GM18870 (cell line): ENCODE results near the gene LSM3.
A peak's percentile ranks its signal among the peaks of the same experiment; 100 is the strongest.

Experiments
- ATAC-seq: cut with Tn5 transposase; IDR thresholded peaks from one replicate; pipeline ENCODE4 v1.9.1; 2021; ENCODE audit warnings: moderate library complexity; ENCODE audit not compliant: unreplicated experiment

The LSM3 gene

DNA sequence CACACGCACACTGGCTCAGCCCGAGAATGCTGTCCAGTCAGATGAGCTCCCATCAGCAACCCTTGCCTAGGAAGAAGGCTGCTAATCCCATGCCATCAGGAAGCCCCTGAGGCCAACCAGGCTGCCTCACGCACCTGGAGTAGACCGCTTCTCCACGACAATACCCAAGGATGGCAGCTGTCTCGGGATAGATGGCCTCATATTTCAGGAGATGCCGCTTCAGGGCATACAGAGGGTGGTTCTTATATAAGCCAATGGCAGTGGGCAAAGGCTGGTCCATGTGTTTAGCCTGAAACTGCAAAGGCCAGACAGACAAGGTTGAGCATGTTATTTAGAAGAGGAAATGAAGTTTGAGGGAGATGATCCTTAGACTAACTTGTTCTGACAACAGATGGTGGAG lies 22.4 kb upstream of the LSM3 start:
- no peak for ATAC-seq

DNA sequence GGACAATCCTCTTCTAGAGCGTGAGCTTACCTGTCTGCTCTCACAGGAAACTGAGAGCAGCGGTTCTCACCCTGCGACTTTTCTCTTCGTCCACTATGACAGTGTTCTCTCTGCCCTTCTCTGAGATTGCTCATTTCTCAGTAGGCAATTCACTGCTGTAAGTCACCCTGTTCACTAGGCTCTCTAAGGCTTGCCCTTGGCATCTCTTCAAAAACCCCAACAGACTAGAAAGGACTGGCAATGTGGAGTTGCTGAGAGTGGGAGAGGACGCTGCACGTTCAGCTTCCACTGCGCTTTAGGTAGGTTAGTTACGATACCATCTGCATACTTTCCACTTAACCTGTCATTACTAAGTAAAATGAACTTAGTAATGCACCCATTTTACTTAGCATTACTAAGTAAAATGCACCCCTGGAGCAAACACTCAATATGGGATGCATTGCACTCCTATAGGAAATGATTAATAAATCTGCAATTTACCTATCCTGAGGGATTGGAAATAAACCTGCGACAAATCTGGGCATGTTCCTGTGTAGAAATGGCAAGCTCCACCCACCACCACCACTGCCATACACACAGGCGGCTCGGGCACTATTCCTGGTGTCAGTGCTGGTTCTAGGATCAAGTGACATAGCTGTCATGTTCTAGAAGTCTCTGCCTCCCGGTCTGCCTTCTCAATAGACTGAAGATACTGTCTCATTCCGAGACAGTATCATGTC lies 21.6 kb upstream of the LSM3 start:
- no peak for ATAC-seq

DNA sequence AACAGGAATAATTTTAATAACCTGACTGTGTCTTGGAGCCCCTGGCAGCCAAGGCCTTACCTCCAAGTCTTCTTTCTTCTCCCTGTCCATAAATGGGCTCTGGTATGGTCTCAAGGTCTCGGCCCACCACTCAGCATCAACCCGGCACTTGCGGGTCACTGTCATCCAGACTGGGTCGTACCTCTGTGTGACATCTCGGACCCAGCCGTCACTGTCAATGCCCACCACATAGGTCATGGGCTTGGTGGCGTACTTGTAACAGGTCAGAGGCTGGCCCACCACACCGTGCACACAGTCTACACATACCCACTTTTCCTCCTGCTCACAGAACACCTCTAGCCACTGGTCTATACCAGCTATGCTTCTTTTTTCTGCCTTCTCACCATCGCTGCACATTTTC lies 20.7 kb upstream of the LSM3 start:
- no peak for ATAC-seq

DNA sequence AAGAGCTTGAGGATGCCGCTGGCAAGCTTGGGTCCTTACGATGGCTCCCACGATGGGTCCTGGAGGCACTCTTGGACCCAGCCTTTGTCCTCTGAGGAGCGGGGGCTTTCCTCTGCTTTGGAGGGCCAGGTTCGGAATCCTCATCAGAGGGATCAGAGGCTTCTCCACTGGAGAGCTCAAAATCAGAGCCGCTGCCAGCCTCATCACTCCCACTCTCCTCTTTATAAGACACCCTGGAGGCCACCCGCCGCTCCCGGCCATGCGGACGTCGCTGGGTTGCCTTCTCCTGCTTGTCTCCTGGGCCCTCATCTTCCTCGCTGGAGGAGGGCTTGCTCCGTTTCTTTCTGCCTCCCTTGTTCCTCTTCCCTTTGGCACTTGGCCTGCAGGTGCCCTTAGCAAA lies 20.2 kb upstream of the LSM3 start:
- no peak for ATAC-seq

DNA sequence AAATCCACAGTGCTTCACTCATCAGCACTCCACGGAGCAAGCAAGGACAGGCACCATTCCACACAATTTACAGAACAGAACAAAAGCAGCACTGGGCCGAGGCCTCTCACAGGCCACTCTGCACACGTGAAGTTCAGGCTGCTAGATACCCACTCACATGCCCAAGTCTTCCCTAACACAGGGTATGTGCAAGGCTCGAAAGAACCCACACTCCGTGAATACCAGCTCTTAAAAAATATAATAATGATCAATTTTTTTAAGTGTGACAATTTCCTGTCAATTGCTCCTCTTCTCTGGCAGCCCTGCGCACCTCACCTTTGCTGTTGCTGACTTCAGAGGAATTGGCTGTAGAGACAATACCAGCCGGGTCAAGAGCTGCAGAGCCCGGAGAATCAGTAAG lies 19.2 kb upstream of the LSM3 start:
- no peak for ATAC-seq

DNA sequence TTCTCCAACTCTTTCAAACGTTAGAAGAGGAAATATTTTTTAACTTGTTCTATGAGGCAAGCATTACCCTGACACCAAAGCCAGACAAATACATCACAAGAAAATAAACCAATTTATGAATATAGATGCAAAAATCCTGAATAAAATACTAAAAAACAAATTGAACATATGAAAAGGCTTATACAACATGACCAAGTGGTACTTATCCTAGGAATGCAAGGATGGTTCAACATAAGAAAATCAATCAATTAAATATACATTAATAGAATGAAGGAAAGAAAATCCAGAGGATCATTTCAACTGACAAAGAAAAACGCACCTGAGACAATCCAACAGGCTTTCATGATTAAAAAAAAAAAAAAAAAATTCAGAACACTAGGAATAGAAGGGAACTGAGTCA lies 17.3 kb upstream of the LSM3 start:
- ATAC-seq: no peak

DNA sequence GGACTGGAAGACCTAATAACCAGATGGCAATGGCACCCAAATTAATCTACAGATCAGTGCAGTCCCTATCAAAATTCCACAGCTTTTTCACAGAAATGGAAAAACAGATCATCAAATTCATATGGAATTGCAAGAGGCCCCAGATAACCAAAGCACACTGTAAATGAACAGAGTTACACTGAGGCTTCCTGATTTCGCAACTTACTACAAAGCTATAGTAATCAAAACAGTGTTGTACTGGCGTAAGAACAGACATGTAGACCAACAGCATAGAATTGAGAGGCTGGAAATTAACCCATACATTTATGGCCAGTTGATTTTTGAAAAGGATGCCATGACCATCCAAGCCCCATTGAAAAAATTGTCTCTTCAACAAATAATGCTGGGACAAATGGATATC lies 16.4 kb upstream of the LSM3 start:
- no peak for ATAC-seq

DNA sequence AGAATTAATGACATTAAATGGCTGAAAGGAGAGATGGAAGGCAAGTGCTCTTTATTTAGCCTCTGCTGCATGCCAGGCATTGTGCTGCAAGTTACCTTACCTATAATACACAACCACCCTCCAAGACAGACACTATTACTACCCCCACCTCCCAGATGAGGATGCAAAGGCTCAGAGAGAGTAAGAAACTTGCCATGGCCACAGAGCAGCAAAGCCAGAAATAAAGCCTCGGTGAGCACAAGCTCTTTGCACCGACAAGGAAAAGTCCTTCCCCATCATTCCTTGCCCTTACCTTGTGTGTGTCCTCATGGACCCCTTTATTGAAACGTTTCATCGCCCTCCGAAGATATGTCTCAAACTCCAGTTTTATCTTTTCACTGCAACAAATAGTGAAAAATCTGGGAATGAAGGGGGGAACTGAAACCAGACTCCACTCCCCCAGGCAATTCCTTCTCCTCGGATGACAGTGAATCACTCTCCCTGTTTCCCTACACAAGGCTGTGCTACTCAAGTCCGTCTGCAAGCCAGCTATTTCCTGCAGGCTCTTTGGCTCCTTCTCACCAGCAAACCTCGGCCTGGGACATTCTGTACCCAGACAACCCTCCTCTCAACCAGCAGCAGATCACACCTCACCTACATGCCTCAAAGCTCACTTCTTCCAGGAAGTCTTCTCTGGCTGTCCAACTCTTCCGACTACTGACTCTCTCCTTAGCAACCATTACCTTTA lies 11.6 kb upstream of the LSM3 start:
- no peak for ATAC-seq

DNA sequence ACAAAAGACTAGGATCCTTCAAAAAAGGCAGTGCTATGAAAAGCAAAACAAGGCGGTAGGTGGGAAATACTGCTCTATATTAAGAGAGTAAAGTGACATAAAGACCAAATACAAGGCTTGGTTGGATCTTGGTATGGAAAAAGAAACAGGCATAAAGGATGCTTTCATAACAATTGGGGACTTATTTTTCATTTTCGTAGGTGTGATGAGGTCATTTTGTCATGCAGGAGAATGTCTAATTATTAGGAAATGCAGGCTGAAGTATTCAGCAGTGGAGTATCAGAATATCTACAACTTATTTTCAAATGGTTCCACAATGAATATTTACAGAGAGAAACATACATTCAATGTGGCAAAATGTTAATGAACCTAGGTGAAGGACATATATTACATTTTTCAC lies 9.2 kb upstream of the LSM3 start:
- ATAC-seq: no peak

DNA sequence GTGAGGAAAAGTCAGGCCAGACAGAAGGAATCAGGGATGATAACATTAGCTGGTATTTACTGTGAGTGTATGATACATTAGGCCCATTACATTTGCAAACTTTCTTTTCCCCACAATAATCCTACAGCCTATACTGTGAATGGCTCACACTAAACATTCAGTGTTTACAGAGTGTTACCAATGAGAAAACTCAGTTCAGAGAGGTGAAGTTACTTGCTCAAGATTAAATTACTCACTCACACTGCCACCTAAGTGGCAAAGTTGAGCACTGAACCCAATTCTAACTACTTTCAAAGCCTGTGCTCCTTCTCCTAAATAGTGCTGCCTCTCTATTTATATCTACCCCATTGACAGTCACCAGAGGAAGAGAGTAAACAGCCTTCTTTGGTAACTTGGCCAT lies 8.7 kb upstream of the LSM3 start:
- ATAC-seq: no peak

DNA sequence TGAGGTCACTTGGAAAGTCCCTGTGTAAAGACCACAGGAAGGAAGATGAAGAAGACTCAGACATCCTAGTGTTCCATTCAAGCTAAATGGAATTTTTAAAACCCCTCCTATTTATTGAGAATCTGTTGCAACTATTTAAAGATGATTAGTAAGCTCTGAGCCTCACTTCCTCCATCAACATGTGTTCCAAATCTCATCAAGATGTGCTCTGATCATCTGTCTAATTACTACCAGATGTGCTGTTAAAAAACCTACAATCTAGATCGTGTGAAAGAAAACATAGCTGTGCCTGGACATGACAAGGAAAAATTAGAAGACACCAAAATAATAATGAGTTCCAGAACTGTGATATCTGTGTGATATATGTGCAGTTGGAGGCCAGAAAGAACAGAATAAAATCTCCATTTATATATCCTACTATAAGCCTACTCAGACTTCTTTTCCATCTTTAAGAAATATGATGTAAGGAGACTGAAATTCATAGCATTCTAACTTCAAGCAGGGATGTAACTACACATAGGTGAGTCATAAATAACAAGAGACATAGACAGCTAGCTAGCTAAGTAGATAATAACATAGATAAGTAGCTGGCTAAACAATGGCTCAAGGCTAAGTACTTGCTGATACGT lies 8.0 kb upstream of the LSM3 start:
- ATAC-seq: no peak

DNA sequence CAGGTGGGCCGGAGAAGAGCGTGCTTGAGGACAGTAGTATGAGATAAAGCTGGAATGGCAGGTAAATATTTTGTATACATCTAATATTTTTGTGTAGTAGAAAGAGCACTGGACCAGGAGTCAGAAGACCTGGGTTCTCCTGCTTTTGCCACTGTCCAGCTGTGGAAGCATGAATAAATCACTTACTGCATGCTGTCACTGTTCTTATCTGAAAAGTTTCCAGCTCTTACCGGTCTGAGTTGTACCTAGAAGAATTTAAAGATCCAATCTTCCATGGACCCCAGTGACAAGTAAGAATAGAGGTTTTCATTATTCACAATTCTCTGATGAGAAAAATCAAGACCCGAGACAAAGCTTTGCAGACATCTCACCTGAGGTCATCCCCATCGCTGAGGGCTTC lies 6.1 kb upstream of the LSM3 start:
- no peak for ATAC-seq

DNA sequence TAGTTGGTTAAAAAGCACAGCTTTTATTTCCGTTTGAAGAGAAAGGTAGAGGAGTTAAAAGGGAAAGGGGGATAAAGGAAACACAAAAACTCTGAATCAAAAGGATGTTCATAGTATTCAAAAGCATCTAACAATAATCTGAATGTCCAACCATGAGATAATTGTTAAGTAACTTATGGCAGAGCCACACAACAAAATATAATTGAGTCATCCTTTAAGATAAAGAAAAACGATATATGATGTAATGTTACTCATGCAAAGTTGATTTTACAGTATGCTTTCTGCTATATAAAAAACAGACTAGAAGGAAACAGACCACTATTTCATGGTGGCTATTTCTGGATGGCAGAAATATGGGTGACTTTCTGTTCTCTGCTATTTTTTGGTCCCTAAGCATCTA lies 4.1 kb upstream of the LSM3 start:
- no peak for ATAC-seq

DNA sequence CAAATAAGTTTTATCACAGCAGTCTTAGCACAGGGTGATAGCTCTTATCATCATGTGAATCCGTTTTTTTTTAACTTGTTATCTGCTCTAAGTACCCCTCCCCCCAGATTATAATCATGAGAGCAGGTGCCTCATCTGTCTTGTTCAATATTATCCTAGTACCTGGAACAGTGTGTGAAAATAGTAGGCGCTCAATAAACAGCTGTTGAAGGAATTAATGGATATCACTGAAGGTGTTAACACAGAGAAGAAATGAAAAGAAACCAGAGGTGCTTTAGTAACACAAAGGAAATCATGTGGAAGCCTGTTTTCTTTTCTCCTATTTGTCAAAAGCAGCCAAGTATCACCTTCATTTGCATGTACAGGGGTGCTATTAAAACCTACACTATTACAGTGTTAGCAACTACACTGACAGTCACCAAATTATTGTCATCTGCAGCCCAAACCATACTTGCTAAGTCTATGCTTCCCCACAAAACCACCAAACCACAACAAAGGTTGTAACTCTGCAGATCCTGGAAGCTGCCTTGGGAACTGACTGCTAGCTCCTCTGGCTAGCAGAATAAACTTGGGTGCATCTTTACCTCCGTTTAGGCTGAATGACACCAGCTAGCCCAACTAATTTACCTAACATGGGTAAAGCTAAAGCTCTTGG lies 3.1 kb upstream of the LSM3 start:
- no peak for ATAC-seq

DNA sequence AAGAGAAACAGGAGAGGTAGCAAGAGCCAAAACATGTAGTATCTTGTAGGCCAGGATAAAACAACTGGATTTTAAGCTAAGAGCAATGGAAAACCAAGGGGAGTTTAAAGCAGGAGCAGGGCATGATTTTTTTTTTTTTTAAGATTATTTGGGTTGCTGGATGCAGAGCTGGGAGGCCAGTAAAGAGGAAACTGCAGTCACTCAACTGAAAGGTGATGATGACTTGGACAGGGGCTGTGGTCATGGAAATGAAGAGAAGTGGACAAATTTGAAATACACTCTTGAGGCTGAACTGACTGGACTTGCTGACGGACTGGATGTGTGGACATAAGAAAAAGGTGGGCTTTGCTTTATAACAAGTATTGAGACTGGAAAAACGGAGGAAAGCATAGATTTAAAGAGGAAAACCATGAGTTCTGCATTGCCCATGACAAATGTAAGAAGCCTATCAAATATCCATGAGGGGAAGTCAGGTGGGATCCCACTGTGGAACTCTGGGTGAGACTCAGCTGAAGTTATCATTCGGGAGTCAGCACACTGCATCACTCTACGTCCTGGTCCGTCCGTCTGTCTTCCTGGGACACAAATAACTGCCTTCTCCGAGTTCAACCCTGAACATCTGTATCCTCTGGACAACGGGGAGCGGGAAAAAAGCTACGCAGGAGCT lies 904 bp upstream of the LSM3 start:
- peak; percentile 5 for ATAC-seq

DNA sequence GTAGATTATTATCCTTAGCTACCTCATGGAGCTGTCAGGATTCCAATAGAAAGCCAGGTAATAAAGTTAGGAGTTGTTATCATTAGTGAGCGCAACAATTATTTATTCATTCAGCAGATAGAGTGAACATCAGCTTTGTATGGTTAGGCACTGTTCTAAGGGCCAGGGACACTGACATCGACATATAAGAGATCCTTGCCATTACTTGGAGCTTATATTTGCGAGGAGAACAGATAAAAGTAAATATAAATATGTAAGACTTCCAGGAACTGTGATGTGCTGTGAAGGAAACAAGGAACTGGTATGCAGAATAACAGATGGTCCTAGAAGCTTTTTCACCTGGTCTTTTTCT lies 473 bp downstream of the LSM3 start:
- no peak for ATAC-seq

DNA sequence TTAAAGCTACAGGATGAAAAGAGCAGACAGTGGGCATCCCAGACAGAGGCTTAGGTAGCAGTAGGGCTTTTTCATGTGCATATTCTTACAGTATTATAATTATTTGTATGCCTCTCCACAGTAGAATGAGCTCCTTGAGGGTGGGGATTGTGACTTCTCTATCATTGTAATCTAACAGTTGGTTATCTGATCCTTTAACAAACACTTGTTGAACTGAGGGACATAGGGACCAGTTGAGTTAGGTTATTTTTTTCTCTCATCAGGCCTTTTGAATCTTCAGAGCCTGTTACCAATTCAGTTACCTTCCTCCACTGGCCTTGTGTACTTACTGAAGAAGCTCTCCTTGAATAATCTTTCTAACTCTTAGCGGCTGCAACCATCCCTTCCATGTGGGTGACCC lies 1.2 kb downstream of the LSM3 start:
- no peak for ATAC-seq

DNA sequence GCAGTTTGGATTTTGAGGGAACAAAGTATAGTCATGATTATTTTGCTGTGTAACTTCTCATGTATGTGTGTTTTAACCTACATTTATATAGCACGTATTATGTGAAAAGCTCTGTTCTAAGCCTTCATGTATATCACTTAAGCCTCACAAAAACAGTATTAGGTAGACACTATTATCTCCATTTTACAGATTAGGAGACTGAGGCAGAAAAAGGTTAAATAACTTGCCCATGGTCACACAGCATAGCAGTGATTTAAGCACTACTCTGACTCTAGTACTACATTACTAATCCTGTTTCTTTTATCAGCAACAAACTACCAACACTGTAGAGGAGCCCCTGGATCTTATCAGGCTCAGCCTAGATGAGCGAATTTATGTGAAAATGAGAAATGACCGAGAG lies 2.6 kb downstream of the LSM3 start:
- ATAC-seq: no peak

DNA sequence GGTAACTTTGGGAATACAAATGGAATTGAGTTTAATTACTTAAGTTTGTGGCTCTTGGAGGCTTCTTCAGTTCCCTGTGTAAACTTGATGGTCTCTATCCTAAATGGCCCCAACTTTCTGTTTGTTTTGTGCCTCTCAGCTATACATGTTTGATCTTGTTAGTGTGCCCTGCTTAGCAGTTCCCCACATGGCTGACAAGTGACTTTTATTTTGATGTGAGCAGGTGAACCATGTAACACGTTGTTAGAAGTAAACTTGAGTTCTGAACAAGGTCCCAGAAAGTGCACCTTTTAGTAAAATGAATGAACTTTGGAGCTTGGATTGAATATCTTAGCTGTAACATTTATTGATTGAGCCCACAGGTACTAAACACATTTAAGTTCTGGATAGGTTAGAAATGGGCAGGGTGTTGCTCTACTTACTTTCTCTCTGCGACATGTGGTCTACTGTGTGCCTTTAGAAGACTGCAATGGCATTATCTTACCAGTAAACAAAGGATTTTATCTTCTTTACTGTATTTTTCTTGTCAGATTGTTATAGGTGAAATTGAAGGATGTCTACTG lies 4.5 kb downstream of the LSM3 start:
- ATAC-seq: no peak

DNA sequence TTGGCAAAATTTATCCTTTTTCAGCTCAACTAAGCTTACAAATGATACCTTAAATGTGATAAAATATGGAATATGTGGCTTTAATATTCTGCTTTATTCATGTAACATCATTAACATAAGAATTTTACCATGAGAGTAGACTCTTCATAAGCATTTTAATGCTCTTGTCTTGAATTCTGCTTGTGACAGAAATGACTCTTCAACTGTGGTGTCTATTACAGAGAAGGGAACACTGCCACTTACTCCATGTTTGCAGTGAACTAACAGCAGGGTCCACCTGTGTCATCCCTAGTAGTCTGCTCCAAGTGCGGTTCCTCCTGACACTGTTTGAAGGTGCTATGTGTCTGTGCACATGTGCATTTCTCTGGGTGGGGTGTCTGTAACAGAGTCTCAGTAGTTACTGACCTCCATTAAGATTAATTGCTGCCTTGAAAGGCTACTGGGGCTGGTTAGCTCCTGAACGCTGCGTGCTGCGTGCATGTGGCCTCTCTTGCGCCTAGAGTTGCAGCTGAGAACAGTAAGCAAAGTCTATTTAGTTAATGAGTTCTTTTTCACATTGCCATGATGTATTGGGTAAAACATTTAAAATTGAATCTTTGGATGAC lies 8.3 kb downstream of the LSM3 start:
- no peak for ATAC-seq
